Adrenal gland (tissue), 5 donors: ENCODE measurements around the gene PIK3AP1.

Source experiments
- CTCF ChIP-seq, 6 experiments: fragments of 450-650 bp in 4 of 6; fragments of 200-600 bp in 2 of 6; sonication (generic) in 1 of 6; IDR thresholded peaks; 1 replicate in 5 of 6; 2 replicates in 1 of 6; pipeline versions ENCODE4 v1.5.1 to v1.8.0; 2016 to 2021; ENCODE audit warnings: antibody characterized with exemption in 6 of 6, mild to moderate bottlenecking in 2 of 6, moderate library complexity in 1 of 6
- POLR2A ChIP-seq, 2 donors: fragments of 450-650 bp; IDR thresholded peaks; one replicate each; pipeline ENCODE4 v1.6.1; 2017; ENCODE audit warnings: antibody characterized with exemption in 2 of 2, mild to moderate bottlenecking in 2 of 2, moderate library complexity in 1 of 2
- donor health status: DM: no; HTN: no; CAD: no.

DNA sequence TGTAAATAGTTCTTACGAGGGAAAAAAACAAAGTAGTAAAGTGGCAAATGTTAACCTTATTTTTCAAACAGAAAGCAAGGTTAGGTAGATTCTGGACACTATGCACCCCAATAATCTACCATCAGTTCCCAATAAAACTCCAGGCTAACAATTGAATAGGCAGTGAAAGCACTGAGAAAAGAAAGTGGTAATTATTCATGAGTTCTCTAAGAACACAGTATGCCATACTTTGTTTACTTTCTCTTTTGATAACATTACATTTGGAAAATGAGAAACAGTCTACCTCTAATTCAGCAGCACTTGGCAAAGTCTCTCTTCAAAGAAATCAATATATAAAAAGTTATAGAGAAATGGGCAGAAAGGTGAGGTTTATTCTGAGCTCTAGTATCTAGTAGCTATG, 151.9 kb downstream of the PIK3AP1 start:
- TF ChIP-seq POLR2A (IDR thresholded peaks at IDR 0.05) (no peak), CTCF (IDR thresholded peaks at IDR 0.05) (no peak)
